RKO (cell line): ENCODE results near the gene RGS9BP.
"Not testable (repeated sequence)": the region's sequence is repeated elsewhere in the genome, so short reads cannot be mapped to it uniquely, and the experiment has no call there.

Experiments used
- DNase-seq: peaks from one replicate; pipeline ENCODE4 v3.0.0-alpha.2; 2016; ENCODE audit warnings: low spot score

Gene RGS9BP, protein sequence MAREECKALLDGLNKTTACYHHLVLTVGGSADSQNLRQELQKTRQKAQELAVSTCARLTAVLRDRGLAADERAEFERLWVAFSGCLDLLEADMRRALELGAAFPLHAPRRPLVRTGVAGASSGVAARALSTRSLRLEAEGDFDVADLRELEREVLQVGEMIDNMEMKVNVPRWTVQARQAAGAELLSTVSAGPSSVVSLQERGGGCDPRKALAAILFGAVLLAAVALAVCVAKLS

DNA sequence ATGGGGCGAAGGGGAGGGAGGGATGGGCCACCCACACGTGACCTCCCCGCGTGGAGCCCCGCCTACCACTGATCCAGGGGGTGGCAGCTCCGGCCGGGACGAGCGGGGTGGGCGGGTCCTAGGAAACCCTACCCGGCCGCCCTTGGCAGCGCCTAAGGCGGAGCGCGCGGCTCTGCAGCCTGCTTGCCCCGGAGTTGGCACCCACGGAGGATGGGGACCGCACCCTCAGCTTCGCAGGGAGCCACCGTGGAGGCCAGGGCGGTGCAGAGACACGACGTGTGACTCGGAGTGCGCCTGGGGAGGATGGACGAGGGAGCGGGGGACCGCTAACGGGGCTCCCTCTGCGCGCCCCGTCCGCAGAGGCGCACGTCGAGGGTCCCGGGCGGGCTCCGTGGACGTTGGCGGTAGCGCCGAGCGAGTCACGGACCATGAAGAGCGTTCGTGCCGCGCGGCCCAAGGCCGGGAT, at the start of gene RGS9BP:
RGS9BP (plus strand) TSS at position 129 of the 466 bp plus-strand sequence. CDS start 416 bp downstream, outside the sequence.
- peak; percentile 77 for DNase-seq

DNA sequence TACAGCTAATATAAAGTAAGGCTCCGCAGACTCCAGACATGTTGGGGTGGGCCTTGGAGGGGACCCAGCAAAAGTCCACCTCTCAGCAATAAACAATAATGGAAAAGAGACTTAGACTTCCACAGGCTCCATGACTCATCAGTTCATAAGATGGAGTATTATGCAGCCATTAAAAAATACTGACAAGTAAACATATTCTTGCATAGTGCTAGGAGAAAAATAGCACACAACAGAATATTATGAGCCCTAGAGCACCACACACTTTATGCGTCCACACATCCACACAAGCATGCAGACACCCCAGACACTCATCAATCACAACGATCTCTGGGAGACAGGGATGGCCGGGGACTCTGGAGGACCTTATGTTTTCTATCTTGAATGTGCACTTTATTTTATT, 48.7 kb upstream of the RGS9BP start:
- DNase-seq = no peak

DNA sequence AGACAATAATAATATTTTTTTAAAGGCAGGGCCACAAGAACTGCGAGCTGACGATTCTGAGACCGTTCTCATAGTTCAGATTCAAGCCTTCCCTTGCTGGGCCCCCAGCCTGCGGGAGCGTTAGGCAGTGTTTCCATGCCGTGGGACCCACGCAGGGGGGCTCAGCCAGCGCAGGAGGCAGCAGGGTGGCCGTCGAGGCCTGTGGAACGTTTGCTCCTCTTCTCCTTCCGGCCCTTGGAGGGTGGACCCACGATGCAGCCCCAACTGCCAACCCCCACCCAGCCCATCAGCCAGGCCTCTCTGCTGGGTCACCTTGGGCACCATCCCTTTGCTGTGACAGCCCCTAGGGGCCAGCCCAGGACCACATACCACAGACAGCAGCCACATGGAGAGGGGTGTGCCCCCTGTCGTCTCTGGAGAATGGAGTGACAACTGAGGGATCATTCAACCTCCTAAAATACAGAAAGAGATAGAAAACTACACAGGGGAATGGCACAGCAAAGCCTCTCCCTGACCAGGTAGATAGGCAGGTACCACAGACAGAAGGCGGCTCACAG, 47.9 kb upstream of the RGS9BP start:
- DNase-seq = no peak

DNA sequence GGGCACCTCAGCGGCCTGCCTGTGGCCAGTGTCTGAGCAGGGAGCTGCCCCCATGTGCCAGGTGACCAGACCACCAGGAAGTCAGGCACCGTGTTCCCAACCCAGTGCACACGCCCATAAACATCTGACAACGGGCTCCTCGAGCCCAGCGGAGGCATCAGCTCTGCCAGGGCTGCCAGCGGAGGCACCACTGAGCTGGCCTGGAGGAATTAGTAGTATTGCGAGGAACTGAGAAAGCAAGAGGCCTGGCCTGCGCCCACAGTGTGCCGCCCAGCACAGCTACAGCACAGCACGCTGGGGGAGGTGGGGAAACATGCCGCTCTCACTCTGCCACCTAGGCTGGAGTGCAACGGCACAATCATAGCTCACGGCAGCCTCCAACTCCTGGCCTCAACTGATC, 45.3 kb upstream of the RGS9BP start:
- no peak for DNase-seq

DNA sequence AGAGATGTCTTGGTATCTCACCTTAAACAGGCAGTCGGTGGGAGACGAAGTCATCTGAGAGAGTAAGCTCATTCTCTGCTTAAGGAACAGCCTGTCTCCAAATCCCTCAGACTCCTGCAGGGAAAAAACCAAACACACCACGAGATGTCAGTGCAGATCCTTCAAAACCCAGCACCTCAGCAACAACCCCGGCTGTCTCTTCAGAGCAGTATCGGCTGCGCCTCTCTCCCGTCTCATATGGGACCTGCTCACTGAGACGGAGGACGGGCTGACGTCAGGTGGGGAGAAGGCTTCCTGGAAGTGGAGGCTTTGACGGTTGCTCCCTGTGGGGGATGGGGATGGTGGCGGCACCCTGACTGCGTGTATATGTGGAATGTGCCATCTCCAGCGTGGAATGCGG, 44.3 kb upstream of the RGS9BP start:
- DNase-seq = no peak

DNA sequence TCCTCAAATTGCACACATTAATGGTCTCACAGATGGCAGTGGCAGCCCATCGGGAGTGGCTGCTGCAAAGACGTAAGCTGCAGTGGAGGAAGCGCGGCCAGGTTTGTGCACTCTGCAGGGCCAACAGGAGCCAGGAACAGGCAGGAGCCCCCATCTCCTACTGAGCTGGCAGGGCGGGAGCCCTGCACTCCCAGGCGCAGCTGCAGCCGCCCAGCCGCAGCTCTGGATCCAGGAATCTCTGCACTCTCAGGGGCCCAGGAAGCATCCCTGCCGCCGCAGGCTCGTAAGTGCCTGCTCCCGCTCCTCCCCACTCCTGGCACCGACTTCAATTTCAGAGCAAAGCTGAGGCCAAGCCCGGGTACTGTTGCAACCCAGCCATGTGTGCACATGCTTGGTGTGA, 38.2 kb upstream of the RGS9BP start:
- DNase-seq = no peak

DNA sequence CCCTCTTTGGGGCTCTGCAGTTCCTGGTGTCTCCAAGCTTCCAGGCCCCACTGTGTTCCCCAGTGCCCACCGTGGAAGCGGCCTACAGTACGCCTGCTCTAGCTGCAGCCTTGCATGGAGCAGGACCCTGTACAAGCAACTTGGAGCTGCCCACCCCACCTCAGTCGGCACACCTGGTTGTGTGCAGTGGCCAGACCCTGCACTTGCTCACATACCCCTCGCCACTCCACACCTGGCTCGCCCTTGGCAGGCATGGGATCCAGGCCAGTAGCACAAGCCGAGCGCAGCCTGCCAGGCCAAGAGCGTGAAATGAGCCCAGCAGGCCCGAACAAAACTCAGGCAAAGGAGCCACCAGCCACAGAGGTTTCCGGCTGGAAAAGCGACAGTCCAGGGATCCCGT, 37.0 kb upstream of the RGS9BP start:
- DNase-seq = no peak

DNA sequence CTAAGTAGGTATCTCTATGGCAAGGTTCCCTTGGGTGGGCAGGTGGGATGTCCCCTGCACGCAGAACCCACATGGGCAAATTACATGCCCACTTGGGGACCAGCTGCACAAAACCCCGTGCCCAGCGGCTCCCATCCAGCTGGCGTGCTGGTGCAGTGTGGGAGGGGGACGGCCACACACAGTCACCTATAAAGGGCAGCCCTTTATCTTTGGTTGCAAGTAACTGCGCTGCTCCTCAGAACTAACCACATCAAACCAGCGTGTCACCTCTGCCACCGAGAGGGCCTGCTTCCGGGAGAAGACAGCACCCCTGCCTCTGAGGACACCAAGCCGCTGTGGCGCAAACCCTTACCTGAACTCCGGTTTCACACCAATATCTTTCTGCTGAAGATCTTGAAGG, 32.9 kb upstream of the RGS9BP start:
- no peak for DNase-seq

DNA sequence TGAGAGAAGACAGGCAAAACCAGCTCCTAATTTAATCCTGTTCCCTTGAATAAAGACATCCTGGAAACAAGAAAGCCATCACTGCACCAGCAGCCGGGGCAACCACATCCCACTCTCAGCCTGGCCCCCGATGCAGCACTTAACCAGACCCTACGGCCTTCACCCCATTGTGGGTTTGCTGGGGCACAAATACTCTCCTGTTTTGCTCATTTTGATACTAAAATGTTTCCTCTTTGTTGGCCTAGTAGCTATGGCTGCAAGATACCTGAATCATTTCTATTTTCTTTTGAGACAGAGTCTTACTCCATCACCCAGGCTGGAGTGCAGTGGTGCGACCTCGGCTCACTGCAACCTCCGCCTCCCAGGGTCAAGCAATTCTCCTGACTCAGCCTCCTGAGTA, 29.1 kb upstream of the RGS9BP start:
- DNase-seq = no peak

DNA sequence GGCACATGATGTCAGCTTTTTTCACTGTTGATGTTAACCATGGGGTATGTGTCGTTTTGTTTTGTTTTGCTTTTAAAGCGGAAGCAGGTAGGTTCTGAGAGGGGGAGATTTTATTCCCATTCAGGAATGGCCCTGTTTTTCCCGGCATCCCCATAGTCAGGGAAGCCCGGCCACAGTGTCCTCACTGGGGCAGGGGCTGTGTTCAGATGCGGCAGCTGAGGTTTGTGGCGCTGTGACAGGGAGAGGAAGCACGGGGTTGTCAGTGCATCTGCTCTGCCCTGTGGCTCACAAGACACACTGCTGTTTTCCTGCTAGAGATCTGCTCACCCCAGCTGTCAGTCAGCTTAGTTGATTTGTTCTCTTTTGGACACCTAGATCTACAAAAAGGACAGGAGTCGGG, 28.3 kb upstream of the RGS9BP start:
- DNase-seq = no peak

DNA sequence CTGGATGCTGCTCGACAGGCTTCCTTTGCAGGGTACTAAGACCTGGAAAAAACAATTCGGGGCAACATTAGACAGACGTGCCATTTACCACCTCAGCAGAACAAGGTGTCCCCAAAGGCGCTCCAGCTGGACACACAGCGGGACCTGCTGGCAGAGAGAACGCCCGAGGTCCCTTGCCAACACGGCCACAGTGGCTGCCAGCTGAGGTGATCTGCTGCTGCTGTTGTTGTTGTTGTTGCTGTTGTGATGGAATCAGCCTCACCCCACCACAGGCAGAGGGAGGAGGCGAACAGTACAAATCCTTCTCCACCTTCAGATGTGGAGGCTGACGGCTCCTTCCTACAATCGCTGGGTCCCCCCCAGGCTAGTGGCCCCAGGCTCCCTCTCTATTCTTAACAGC, 25.9 kb upstream of the RGS9BP start:
- no peak for DNase-seq

DNA sequence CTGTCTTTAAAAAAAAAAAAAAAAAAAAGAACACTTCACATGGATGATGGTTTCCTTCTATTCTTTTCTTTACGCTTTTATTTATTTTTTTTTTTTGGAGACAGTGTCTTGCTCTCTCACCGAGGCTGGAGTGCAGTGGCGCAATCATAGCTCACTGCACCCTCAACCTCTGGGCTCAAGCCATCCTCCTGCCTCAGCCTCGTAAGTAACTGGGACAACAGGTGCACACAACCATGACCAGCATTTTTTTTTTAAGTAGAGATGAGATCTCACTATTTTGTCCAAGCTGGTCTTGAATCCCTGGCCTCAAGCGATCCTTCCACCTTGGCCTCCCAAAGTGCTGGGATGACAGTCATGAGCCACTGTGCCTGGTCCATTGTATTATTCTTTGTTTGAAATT, 25.0 kb upstream of the RGS9BP start:
- DNase-seq = no peak

DNA sequence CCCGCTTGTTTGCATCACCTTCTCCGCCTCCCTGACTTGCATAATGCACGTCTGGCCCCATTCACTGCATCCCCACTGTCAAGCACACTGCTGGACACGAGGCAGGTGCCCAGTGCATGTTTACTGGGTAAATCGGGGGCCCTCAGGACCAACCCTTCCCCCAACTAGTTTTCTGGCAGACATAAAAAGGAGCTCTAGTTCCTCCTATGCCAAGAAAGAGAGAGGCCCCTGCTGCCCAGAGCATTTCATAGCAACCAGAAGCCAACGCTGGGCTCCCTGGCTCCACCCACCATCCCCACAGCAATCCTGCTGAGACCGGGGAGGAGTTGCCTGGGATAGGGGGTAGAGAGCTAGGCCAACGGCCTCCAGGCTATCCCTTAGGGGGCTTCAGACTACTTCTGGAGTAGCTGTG, 23.9 kb upstream of the RGS9BP start:
- no peak for DNase-seq

DNA sequence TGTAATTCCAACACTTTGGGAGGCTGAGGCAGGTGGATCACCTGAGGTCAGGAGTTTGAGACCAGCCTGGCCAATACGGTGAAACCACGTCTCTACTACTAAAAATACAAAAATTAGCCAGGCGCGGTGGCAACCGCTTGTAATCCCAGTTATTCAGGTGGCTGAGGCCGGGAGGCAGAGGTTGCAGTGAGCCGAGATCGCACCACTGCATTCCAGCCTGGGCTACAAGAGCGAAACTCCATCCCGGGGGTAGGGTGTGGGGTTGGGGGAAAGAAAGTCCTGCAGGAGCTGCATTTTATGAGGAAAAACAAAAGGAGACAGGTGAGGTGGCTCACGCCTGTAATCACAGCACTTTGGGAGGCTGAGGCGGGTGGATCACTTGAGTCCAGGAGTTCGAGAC, 23.3 kb upstream of the RGS9BP start:
- not testable (repeated sequence) for DNase-seq

DNA sequence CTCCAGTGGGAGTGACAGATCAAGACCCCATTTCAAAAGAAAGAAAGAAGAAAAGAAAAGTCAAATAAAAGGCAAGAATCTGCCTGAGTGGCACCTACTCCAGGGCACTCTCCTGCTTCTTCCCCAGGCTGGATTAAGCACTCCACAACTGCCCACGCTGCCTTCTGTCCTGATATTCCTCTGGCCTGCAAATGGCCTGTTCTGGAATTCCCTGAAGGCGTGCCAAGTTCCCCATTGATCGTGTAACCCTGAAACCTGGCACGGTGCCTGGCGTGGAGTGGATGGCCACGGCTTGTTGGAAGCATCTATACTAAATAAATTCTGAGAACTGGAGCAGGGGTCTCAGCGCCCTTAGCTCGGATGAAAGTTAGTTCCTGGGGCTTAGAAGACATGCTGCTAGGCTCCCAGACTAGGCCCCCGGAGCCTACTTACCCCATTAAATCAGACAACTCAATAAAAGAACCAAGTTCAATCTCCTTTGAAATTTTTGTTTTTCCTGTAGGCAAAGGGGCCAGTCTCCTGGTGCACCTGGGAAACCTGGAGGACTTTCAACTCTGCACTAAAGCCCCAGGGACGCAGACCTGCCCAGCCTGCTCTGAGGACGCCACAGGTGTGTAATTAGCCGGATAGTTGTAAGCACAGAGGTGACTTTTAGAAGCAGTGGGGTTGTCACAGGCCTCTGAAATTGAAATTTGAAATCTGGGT, 22.6 kb upstream of the RGS9BP start:
- DNase-seq = no peak

DNA sequence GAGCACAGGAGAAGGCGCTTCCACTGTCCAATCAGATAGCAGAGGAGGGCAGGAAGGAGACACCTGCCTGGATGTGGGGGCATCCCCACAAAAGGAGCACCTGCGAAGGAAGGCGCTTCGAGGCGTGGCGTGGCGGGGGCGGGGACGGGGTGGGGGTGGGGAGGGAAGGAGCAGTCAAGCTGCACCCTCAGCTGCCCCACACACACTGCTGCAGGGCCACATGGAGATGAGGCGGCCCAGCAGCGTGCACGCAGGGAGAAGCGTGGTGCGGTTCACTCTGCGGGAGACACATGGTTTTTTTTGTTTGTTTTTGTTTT, 22.1 kb upstream of the RGS9BP start:
- no peak for DNase-seq

DNA sequence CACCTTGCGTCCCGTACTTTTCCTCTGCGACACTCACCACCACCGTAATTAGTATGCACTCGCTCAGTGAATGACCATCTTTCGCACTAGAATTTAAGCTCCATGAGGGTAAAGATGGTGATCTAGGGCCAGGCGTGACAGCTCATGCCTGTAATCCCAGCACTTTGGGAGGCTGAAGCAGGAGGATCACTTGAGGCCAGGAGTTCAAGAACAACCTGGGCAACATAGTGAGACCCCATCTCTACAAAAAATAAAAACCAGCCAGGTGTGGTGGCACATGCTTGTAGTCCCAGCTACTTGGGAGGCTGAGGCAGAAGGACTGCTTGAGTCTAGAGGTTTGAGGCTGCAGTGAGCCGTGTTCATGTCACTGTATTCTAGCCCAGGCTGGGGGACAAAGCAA, 19.3 kb upstream of the RGS9BP start:
- DNase-seq = not testable (repeated sequence)

DNA sequence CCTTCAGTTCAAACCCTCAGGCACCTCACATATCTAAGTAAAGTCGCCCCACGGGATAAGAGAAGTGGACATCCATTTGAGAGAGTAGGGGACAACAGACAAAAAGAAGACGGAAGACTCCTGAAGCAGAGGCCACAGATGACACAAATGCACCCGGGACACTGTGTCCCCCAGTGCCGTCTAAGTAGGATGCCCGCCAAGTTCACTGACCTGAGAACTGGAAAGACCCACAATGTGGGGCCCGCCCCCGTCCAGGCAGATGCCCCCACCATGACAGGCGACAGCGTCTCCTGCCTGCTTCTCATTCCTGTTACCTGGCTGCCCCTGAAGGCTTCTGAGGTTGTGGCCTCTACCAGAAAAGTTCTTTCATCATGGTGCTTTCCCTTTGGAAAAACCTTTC, 17.6 kb upstream of the RGS9BP start:
- no peak for DNase-seq

DNA sequence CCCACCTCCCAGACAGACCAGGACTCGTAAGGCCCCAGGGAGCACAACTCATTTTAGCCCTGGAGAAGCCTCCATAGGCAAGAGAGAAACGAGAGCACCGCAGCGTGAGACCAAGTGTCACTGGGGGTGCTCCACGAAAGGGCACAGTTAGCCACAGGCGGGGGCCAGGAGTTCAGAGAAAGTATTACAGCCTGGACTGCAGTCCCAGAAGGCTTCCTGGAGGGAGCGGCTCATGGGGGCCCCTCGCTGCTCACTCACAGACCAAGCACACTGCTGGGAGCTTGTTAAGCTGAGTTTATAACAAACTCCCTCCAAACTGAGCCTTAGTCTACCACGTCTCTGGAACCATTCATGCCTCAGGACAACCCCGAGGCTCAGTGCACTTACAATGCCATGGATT, 17.1 kb upstream of the RGS9BP start:
- no peak for DNase-seq

DNA sequence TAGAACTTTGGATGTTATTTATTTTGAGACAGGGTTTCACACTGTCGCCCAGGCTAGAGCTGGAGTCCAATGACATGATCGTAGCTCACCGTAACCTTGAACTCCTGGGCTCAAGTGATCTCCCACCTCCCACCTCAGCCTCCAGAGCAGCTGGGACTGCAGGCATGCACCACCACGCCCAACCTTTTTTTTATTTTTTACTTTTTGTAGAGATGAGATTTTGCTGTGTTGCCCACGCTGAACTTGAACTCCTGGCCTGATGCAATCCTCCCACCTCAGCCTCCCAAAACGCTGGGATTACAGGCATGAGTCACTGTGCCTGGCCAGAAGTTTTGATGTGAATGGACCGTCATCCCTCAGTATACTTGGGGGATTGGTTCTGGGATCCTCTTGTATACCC, 14.3 kb upstream of the RGS9BP start:
- DNase-seq = no peak

DNA sequence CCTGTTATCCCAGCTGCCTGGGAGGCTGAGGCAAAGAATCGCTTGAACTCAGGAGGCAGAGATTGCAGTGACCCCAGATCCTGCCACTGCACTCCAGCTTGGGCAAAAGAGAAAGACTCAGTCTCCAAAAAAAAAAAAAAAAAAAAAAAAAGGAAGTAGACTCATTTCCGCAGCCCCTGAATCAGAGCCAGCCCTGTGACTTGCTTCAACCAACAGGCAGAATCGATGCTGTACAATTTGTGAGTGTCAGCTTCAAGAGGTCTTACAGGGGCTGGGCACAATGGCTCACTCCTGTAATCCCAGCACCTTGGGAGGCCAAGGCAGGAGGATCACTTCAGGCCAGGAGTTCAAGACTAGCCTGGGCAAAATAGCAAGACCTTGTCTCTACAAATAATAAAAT, 13.5 kb upstream of the RGS9BP start:
- DNase-seq = peak; percentile 84

DNA sequence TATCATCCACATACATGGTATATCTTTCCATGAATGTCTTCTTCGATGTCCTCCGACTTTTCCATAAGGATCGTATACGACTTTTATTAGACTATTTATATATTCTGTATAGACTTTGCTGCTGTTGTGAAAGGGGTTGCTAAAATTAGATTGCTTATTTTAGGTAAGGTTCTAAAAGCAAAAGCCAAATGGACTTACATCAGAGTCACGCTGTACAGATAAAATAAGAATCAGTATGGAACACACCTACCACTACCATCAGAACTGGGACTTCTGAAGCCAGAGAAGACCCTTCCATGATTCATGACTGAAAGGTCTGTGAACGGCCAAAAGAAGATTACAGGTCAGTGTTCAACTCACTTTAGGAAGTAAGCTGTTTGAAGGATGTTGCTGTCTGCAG, 9.6 kb upstream of the RGS9BP start:
- DNase-seq = no peak

DNA sequence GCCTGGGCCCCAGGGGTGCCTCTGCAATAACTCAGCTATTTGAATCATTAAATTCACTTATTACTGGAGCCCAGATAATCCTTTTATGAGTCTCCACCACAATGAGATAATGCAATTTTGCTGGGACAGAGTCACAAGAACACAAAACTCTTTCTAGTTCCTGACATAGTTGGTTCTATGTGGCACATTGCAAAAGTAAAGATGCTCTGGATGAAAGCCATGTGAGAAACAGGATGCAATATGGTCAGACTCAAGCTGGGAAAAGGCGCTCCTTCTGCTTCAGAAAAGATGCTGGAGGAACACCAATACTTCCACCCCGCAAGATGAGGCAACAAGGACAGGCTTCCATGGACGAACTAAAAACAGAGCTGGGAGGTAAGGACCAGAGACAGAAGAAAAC, 6.3 kb upstream of the RGS9BP start:
- no peak for DNase-seq
